ENCODE results near the gene MTCP1.

DNA sequence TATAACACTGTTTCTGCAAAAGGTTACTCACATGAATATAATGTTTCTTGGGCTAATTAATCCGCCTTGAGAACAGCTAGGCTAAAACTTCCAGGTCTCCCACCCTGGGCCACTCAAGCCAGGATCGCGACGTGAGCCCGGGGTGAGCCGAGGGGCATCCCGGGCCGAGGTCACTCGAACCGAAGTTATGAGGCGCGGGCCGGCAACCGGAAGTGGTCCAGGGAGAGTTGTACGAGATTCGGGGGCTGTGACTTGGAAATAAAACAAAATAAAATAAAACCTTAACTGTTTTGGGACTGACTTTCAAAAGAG lies 317 bp downstream of the MTCP1 start:
- no peak for TF ChIP-seq POLR2A (IDR thresholded peaks at IDR 0.05)
- TF ChIP-seq, protein P1, sequence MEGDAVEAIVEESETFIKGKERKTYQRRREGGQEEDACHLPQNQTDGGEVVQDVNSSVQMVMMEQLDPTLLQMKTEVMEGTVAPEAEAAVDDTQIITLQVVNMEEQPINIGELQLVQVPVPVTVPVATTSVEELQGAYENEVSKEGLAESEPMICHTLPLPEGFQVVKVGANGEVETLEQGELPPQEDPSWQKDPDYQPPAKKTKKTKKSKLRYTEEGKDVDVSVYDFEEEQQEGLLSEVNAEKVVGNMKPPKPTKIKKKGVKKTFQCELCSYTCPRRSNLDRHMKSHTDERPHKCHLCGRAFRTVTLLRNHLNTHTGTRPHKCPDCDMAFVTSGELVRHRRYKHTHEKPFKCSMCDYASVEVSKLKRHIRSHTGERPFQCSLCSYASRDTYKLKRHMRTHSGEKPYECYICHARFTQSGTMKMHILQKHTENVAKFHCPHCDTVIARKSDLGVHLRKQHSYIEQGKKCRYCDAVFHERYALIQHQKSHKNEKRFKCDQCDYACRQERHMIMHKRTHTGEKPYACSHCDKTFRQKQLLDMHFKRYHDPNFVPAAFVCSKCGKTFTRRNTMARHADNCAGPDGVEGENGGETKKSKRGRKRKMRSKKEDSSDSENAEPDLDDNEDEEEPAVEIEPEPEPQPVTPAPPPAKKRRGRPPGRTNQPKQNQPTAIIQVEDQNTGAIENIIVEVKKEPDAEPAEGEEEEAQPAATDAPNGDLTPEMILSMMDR (IDR thresholded peaks at IDR 0.05), result no peak

Measured in prostate gland (tissue), 2 donors.